ENCODE data around the gene MAPKBP1. TPM values are rescaled to one million over a fixed set of nuclear protein-coding genes. Genes with fewer than 3 reads are reported as not detected.

The MAPKBP1 gene
- total RNA-seq, 1 experiment from 2014 or later: 10.0 TPM

- no peak for DNase-seq (ENCODE audit: low spot score)
Measured at GRCh38 chr15:41848631-41849030, 74.3 kb downstream of the MAPKBP1 start.

GRCh38 chr15:41849204-41849603 is 74.9 kb downstream of the MAPKBP1 start:
- no peak for DNase-seq (ENCODE audit: low spot score)

- no peak for DNase-seq (ENCODE audit: low spot score)
Measured at GRCh38 chr15:41849861-41850260, 75.6 kb downstream of the MAPKBP1 start.

GRCh38 chr15:41850482-41851166 is 76.3 kb downstream of the MAPKBP1 start:
- no peak for DNase-seq (ENCODE audit: low spot score)

- no peak for DNase-seq (ENCODE audit: low spot score)
Measured at GRCh38 chr15:41851167-41851523, 76.9 kb downstream of the MAPKBP1 start.

- no peak for DNase-seq (ENCODE audit: low spot score)
Measured at GRCh38 chr15:41851755-41852370, 77.6 kb downstream of the MAPKBP1 start.

GRCh38 chr15:41852736-41853590 is 78.7 kb downstream of the MAPKBP1 start:
- no peak for DNase-seq (ENCODE audit: low spot score)

GRCh38 chr15:41853831-41854230 is 79.5 kb downstream of the MAPKBP1 start:
- DNase-seq (ENCODE audit: low spot score): no peak

- no peak for DNase-seq (ENCODE audit: low spot score)
Measured at GRCh38 chr15:41854443-41854842, 80.2 kb downstream of the MAPKBP1 start.

- DNase-seq (ENCODE audit: low spot score): no peak
Measured at GRCh38 chr15:41855261-41855961, 81.1 kb downstream of the MAPKBP1 start.

GRCh38 chr15:41856262-41856661 is 82.0 kb downstream of the MAPKBP1 start:
- DNase-seq (ENCODE audit: low spot score): no peak

GRCh38 chr15:41856716-41857115 is 82.4 kb downstream of the MAPKBP1 start:
- DNase-seq (ENCODE audit: low spot score): no peak

- no peak for DNase-seq (ENCODE audit: low spot score)
Measured at GRCh38 chr15:41857316-41857715, 83.0 kb downstream of the MAPKBP1 start.

GRCh38 chr15:41858756-41859155 is 84.5 kb downstream of the MAPKBP1 start:
- DNase-seq (ENCODE audit: low spot score): no peak

GRCh38 chr15:41860049-41860828 is 86.0 kb downstream of the MAPKBP1 start:
- DNase-seq (ENCODE audit: low spot score): no peak

GRCh38 chr15:41861736-41862356 is 87.6 kb downstream of the MAPKBP1 start:
- no peak for DNase-seq (ENCODE audit: low spot score)

GRCh38 chr15:41862515-41863116 is 88.3 kb downstream of the MAPKBP1 start:
- DNase-seq (ENCODE audit: low spot score): no peak

- DNase-seq (ENCODE audit: low spot score): no peak
Measured at GRCh38 chr15:41865490-41866055, 91.3 kb downstream of the MAPKBP1 start.

- no peak for DNase-seq (ENCODE audit: low spot score)
Measured at GRCh38 chr15:41866263-41866703, 92.0 kb downstream of the MAPKBP1 start.

All from A172 (cell line).